GM18499 (cell line): ENCODE measurements around the gene ZBTB2.
"Not testable (repeated sequence)": the region's sequence is repeated elsewhere in the genome, so short reads cannot be mapped to it uniquely, and the experiment has no call there.

Experiments used
- ATAC-seq: cut with Tn5 transposase; IDR thresholded peaks from one replicate; pipeline ENCODE4 v1.9.1; 2021; ENCODE audit warnings: moderate number of reproducible peaks; ENCODE audit not compliant: insufficient read depth, unreplicated experiment

The ZBTB2 gene

DNA sequence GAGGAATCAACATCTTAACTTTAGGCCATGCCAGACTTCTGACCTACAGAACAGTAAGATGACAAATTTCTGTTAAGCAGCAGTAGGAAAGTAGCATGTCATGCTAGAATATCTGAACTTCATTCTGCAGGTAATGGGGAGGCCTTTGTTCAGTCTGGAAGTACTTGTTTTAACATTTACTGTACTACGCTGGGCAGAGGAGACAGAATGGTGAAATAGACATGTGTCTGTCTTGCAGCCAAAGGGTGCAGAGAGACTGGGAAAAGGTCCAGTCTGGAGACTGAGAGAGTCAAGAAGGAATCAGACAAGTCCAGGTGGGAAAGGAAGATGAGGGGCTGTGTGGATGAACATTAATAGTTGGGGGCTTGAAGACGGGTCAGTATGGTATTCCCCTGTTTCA lies 17.5 kb upstream of the ZBTB2 start:
- ATAC-seq = no peak

DNA sequence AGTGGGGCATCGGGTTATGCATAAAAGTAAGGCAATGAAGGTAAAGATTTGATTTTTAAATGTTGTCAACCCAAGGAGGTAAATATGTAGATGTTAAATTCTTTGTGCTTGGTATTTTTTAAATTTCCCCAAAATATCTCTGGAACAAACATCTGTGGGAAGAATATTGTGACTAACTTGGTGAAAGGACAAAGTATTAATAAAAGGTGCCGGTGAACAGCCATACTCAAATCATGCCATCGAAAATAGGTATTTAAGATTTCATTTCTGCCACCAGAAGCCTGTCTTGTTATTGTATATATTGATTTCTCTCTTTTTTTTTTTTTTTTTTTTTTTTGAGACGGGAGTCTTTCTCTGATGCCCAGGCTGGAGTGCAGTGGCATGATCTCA lies 12.6 kb upstream of the ZBTB2 start:
- ATAC-seq = no peak

DNA sequence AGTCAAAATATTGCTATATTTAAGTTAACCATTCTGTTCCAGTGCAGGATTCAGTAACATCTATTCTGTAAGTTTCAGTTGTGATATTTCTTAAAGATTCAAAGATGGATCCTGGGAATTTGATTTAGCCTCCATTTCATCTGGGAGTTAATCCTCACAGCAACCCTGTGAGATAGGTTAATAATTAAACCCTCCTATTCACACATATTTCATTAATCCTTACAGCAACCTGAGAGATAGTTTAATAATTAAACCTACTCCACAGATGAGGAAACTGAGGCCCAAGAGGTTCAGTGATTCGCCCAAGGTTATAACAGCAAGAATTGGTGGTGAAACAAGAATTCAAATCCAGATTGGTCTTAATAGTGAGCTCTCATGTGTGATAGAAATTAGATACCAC lies 10.9 kb upstream of the ZBTB2 start:
- ATAC-seq = no peak

DNA sequence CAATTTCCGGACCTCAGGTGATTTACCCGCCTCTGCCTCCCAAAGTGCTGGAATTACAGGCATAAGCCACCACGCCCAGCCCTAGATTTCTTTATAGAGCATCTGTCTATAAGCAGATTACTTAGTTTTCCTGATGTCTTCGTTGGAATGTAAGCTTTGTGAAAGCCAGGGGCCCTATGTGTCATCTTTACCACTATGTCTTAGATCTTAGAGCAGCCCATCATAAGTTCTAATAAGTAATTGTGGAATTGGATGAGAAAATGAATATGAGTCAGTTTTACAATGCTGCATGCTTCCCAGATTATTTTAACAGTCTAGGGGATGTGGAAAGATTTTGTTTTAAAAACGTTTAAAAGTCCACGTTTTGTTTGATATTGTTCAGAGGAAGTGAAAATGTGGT lies 9.1 kb upstream of the ZBTB2 start:
- ATAC-seq = no peak

DNA sequence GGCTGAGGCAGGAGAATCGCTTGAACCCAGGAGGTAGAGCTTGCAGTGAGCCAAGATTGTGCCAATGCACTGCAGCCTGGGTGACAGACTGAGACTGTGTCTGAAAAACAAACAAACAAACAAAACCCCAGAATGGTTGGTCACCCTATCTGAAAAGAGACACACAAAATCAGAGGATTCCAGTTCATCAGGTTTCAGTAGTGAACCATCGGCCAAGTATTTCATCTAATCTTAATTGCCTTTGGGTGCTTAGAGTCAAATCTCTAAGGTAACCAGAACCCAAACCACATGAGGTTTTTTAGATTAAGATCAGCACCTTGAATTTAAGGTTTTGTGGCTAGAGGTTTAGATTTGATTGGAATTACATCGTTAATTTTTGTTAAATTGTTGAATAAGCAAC lies 8.3 kb upstream of the ZBTB2 start:
- no peak for ATAC-seq

DNA sequence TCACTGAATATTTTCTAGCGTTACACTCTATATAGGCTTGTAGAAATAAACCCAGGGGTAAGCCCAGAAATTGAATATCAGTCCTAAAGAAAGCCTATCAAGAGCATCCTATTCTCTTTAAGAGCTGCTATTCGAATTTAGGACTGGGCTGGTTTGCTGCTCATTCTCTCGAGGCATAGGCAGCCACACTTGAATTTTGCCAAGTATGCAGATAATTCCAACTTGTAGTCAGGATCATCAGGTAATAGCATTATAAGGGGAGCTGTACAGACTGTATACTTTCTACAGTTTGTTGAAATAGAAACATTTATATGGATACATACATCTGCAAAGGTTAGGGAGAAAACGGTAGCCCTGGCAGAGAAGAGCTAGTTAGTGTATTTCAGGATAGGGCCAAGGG lies 2.1 kb upstream of the ZBTB2 start:
- ATAC-seq = no peak

DNA sequence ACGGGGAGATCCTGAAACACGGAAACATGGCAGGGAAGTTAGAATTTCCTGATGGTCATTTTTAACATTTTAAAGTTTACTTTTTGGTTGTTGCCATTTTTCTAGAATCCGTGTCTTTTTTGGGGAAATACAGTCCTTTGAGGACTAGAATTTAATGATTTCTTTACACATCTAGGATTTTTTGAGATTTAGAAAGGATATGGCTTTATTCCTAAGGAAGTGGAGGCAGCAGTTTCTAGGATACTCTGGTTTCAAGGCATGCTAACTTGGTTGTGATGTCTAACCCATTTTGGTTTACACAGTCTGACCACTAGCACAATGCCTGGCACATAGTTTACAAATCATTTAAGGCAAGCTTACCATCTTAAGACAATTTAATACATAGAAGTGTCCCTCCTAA lies 1.1 kb upstream of the ZBTB2 start:
- no peak for ATAC-seq

DNA sequence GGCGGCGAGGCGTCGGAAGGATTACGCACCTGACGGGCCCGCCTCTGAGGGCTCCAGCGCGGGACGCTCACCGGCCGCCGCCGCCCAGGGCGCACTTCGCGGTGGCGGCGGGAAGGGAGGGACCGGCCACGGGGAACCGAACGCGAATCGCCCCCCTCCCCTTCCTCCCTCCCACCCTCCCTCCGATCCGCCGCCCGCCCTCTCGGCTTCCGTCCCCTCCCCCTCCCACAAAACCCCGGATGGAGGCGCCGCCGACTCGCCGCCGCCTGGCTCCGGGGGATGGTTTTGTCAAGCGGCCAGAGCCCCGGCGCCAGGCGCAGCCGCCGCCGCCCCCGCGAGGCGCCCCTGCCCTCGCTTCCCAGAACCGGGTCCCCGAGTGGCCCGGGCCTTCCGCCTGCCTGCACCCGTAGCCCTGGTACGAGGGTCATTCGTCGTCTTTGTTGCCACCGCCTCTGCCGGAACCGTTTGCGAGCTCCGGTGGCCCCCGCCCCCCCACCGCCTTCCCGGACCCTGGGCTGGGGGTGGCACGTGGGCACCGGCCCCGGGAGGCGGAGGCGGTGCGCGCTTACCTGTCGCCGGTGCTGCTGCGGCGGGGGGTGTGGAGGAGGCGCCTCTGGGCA lies 398 bp downstream of the ZBTB2 start:
- no peak for ATAC-seq

DNA sequence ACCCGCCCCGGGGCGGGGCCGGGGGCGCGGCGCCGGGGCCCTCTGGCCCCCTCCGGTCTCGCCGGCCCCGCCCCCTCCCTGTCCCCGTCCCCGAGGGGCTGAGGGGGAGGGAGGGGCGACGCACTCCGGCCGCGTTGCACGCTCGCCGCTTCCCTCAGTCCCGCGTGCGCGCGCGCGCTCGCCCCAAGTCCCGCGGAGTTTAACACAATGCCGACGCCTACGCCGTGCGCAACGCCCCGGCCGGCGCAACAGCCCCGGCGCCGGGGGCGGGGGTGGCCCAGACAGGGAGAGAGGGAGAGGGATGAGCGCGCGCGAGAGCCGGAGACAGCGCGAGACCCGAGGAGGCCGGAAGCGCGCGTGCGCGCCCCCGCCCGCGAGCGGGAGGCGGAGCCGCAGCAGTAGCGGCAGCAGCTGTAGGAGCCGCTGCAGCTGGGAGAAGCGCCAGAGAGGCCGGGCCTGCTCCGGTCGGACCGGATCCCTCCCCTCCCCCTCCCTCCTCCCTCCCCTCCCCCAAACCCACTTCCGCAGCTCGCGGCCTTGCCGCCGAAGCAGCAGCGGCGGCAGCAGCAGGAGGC lies 996 bp downstream of the ZBTB2 start:
- ATAC-seq = peak; percentile 77

DNA sequence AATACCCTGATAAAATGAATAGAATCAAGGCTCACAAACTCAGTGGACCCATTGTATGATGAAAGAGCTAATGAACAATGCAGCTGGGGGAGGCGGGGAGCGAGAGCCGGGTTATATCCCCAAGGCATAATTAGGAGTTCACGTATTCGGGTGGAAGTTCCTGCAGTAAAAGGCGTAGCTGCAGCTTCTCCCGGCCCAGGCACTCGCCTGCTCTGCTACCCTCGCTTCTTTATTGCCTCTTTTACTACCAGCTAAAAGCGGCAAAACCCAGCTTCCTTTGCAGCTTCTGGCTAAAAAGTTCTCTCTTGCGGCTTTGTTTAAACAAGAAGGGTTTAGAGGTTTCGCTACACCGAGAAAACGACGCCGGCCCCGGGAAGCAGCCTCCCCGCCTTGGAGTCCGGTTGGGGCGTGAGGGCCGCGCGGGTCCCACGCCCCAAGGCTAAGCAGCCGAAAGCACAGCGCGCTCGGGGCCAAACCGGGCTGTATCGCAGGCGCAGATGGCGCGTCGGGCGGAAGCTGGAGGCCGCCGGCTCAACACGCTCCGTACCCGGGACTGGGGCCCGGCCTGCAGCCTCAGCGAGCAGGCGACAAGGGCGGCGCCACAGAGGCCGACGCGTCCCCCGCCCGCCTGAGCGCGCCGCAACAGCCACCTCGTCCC lies 1.6 kb downstream of the ZBTB2 start:
- ATAC-seq = peak; percentile 33

DNA sequence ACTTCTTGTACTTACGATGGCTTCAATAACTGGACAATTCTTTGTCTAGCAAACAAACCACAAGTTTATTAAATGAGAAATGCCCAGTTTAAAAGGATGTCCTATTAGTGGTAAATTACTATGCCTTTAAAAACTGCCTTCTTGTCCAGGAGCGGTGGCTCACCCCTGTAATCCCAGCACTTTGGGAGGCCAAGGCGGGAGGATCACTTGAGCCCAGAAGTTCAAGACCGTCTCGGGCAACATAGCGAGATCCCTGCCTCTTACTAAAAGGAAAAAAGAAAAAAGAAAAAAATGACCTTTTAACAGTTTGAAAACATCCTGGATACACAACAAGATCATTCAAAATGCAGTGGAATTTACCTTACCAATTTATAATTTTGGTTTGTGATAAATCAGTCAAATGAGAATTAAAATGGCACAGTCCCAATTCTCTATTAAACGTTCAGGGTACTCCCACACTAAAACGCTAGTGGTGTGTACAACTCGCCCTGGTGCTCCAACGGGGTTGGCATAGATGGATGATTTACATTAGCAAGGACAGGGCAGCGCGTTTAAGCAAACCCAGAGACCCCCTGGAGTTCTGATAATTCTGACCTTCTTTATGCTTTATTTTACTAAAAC lies 2.3 kb downstream of the ZBTB2 start:
- ATAC-seq = no peak

DNA sequence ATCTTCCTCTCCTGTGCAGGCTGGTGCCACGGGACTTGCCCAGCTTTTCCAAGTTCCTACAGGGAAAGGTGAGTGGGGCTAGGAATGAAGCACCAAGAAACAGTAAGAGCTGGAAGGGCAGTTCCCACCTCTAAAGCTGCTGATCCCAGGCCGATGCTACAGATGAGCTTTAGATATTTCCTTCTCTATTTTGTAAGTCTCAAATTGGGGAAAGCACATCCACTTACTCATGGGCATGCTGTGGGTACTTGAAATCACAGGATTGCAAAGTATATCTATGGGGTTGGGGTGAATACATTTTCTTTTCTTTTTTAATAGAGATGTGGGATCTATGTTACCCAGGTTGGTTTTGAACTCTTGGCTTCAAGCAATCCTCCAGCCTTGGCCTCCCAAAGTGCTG lies 3.1 kb downstream of the ZBTB2 start:
- no peak for ATAC-seq

DNA sequence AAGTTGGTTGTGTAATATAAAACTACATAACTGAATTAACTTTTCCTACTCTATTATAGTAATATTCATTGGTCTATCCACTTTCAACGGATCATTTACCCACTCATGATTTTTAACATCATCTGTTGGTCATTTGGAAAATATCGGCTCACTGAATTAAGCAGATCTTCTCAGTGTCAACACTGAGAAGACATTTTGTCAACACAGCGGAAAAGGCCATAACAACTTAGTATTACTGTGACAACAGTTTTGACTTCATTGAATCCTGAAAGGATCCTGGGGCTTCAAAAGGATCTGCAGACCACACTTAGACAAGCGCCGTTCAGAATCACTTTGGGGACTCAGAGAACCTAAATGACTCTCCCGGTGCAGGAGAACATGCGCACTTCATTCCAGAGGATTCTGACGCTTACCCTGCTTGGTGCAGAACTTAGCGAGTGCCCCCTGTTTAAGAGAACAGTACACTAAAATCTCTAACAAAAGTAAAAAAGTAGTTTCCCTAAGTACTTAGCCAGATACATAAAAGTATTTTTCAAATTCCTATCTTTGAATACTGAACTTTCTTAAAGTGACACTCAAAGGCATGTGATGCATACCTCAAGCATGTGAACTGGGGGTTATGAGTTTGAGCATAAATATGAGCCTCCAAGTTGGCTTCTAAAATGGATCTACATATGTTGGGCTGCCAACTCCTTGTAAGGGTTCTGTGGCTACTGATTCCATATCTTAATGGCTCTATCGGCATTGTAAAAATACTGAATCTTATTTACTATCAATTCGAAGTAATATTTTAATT lies 4.0 kb downstream of the ZBTB2 start:
- no peak for ATAC-seq

DNA sequence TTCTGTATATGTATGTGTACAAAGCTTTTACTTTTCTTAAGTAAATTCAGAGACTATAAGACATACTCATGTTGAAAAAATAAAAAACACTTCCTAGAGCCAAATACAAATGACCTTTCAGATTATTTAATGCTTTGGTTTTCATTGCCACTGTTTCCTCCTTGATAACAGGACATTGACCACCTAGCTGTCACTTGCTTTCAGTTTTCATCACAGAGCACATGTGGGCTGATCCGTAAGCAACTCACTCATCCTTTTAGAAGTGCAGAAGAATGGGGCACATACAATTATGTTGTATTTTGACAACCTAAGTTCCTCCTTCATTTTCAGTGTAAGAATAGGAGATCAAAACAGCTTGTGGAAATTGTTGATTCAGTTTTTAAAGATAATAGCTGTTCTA lies 6.2 kb downstream of the ZBTB2 start:
- no peak for ATAC-seq

DNA sequence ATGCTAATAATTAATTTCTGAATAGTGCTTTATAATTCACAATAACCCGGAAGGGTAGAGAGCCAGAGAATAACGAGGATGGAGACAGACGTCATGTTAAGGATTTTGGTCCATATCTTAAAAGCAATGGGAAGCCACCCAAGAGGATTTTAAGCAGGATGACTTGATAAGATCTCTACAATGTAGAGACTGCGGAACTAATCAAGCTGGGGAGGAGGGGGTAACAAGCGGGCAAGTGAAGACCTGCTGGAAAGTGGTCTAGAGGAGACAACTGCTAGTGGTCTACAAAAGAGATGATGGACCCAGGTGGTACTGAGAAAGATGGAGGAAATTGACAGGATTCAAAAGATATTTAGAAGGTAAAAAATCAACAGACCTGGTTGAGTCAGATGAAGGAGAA lies 7.2 kb downstream of the ZBTB2 start:
- ATAC-seq = no peak

DNA sequence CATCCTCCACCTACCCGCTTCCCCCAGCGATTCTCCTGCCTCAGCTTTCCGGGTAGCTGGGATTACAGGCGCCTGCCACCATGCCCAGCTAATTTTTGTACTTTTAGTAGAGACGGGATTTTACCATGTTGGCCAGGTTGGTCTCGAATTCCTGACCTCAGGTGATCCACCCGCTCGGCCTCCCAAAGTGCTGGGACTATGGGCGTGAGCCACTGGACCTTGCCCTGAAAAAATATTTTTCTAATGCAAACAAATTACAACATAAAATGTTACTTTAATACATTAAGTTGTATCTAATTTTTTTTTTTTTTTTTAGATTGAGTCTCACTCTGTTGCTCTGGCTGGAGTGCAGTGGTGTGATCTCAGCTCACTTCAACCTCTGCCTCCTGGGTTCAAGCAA lies 8.7 kb downstream of the ZBTB2 start:
- ATAC-seq = not testable (repeated sequence)

DNA sequence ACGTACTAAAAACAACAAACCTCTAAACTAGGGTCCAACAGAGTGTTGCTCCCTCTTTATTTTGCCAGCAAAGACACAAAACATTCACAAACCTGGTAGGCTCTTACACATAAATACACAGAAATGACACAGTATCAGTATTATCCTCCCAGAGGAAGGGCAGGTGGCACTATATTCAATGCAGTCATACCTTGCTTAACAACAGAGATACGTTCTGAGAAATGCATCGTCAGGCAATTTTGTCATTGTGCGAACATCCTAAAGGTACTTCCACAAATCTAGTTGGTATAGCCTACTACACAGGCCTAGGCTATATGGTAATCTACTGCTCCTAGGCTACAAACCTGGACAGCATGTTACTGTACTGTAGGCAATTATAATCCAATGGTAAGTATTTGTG lies 9.6 kb downstream of the ZBTB2 start:
- no peak for ATAC-seq

DNA sequence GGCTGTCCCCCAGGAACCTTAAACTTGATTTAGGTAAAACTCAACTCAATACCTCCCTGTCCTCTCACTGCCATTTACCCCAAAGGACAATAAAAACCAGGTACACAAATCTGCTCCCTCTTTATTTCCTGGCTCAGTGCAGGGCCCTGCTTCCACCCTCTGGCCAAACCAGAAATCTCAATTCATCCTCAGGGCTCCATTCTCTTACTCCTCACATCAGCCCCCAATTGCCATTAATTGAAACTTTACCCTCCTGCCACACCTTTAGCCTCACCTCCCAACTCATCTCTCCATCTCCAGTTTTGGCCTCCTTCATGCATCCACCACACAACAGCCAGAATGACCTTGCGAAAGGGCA lies 10.5 kb downstream of the ZBTB2 start:
- ATAC-seq = no peak

DNA sequence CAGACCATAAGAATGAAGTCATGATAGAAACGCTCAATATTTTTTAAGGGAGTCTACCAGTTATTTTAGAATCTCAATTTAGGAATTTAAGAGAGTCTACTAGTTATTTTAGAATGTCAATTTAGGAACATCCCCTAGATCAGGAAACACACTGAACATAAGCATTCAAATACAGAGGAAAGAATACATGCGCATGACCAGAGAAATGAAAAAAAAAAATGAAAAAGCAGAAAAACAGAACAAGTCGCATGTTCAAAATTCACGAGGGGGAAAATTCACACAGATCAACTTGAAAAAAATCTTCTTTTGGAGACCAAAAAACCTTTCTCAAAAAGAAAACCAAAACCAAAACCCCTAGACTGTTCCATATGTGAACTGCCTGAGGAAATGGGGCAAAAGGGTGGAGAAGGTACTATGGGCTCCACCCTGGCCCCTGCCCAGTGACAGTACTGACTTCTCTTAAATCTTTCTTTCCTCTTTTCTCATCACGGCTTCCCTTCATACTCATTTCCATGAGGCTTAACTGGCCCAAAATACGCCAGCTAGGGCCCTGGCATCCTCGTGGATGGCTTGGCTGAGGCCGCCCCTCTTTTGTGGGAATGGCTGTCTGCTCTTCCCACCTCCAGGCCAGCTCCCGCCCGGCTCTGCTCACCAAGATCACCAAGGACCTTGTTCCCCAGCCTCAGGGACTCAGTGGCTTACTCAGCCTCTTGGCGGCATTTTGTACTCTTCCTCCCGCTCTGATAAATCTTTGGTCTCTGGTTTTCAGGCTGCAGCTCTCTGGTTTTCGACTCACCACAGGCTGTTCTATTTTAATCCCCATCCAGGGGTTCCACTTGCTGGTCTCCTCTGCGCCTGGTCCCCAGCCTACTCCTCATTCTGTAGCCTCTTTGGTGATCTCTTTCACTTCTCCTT lies 11.2 kb downstream of the ZBTB2 start:
- ATAC-seq = peak; percentile 36

DNA sequence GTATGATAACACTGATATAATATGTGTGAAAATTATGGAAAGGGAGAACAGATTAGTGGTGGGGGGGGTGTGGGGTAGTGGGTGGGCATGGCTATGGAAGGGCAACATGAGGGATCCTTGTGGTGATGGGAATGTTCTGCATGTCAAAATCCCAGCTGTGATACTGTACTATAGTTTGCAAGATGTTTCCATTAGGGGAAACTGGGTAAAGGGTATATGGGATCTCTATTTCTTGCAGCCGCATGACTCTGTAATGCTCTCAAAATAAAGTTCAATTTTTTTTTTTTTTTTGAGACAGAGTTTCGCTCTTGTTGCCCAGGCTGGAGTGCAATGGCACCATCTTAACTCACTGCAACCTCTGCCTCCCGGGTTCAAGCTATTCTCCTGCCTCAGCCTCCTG lies 14.3 kb downstream of the ZBTB2 start:
- no peak for ATAC-seq
